Measurements from ENCODE around the gene SP140L. TPM values are rescaled to one million over a fixed set of nuclear protein-coding genes. Genes with fewer than 3 reads are reported as not detected.
"Not testable (repeated sequence)": the region's sequence is repeated elsewhere in the genome, so short reads cannot be mapped to it uniquely, and the experiment has no call there.

Gene SP140L
- total RNA-seq, 2 experiments from 2014 or later, result 85.2 to 88.0 TPM

- peak overlapping the region; percentile 92 for H3K4me3 Mint-ChIP-seq
- POLR2A ChIA-PET, result interaction anchor here (0.6 to 4.7 kb wide), 20 partner anchors 10 to 364 kb away, joined by 3 to 52 read pairs (median 4); partner anchors contain the start of genes SP110, SP140 and SP140L
- peak overlapping the region; percentile 75 for H3K27ac Mint-ChIP-seq
- H3K36me3 Mint-ChIP-seq (ENCODE audit: low read depth), result peaks cover 62% of the 10 kb centered on the region
- H3K27me3 Mint-ChIP-seq, result no peaks in the 10 kb centered on the region
- CTCF ChIA-PET, result interaction anchor here (0.9 to 1.8 kb wide), 6 partner anchors 12 to 215 kb away, joined by 3 to 5 read pairs (median 3); partner anchors contain the start of gene SP110
- H3K9me3 Mint-ChIP-seq, result no peaks in the 10 kb centered on the region
- peaks cover 72% of the 10 kb centered on the region for H3K4me1 Mint-ChIP-seq
- no peak for DNase-seq
Measured at GRCh38 chr2:230417436-230417835, 90.4 kb downstream of the SP140L start.

- ChIA-PET POLR2A (interaction anchor here (0.8 to 4.7 kb wide), 14 partner anchors 9 to 363 kb away, joined by 3 to 52 read pairs (median 6); partner anchors contain the start of genes SP110, SP140 and SP140L), CTCF (interaction anchor here (1.4 to 1.9 kb wide), 4 partner anchors 11 to 199 kb away, joined by 3 to 5 read pairs (median 4); partner anchors contain the start of gene SP110)
- Mint-ChIP-seq H3K27ac (peak overlapping the region; percentile 66), H3K36me3 (ENCODE audit: low read depth) (peaks cover 69% of the 10 kb centered on the region), H3K9me3 (no peaks in the 10 kb centered on the region), H3K4me1 (peaks cover 68% of the 10 kb centered on the region), H3K27me3 (no peaks in the 10 kb centered on the region), H3K4me3 (peak overlapping the region; percentile 92)
- DNase-seq, result no peak
Measured at GRCh38 chr2:230418341-230419016, 91.5 kb downstream of the SP140L start.

GRCh38 chr2:230419181-230419580 is 92.2 kb downstream of the SP140L start:
- Mint-ChIP-seq H3K27me3 (no peaks in the 10 kb centered on the region), H3K27ac (peak overlapping the region; percentile 37), H3K4me1 (peaks cover 68% of the 10 kb centered on the region), H3K4me3 (peak overlapping the region; percentile 92), H3K36me3 (ENCODE audit: low read depth) (peaks cover 73% of the 10 kb centered on the region), H3K9me3 (no peaks in the 10 kb centered on the region)
- ChIA-PET POLR2A (interaction anchor here (1.1 to 4.0 kb wide), 4 partner anchors 8 to 295 kb away, joined by 3 to 19 read pairs (median 5); partner anchors contain the start of gene SP140L), CTCF (interaction anchor here (1.9 kb wide), 1 partner anchor 96 kb away, joined by 4 read pairs; no protein-coding TSS in a partner anchor)
- no peak for DNase-seq

GRCh38 chr2:230422149-230422548 is 95.2 kb downstream of the SP140L start:
- H3K4me1 Mint-ChIP-seq, result peaks cover 80% of the 10 kb centered on the region
- H3K36me3 Mint-ChIP-seq (ENCODE audit: low read depth), result peaks cover 90% of the 10 kb centered on the region
- ChIA-PET CTCF (no interaction called here), POLR2A (interaction anchor here (1.0 to 1.1 kb wide), 2 partner anchors 9 to 26 kb away, joined by 3 read pairs; no protein-coding TSS in a partner anchor)
- H3K4me3 Mint-ChIP-seq, result no peak overlapping the region
- H3K27me3 Mint-ChIP-seq, result no peaks in the 10 kb centered on the region
- H3K27ac Mint-ChIP-seq, result no peak overlapping the region
- DNase-seq, result no peak
- no peaks in the 10 kb centered on the region for H3K9me3 Mint-ChIP-seq

- Mint-ChIP-seq H3K27ac (peak overlapping the region; percentile 0), H3K4me3 (peak overlapping the region; percentile 9), H3K27me3 (no peaks in the 10 kb centered on the region), H3K36me3 (ENCODE audit: low read depth) (peaks cover 90% of the 10 kb centered on the region), H3K9me3 (peaks cover 2% of the 10 kb centered on the region), H3K4me1 (peaks cover 83% of the 10 kb centered on the region)
- CTCF ChIA-PET, result interaction anchor here (0.7 kb wide), 1 partner anchor 13 kb away, joined by 4 read pairs; no protein-coding TSS in a partner anchor
- no peak for DNase-seq
- POLR2A ChIA-PET, result interaction anchor here (1.0 kb wide), 1 partner anchor 24 kb away, joined by 3 read pairs; no protein-coding TSS in a partner anchor
Measured at GRCh38 chr2:230423851-230424458, 97.0 kb downstream of the SP140L start.

GRCh38 chr2:230425377-230425776 is 98.4 kb downstream of the SP140L start:
- H3K27me3 Mint-ChIP-seq, result no peaks in the 10 kb centered on the region
- POLR2A ChIA-PET, result no interaction called here
- no peak overlapping the region for H3K27ac Mint-ChIP-seq
- H3K4me3 Mint-ChIP-seq, result no peak overlapping the region
- peaks cover 80% of the 10 kb centered on the region for H3K4me1 Mint-ChIP-seq
- no peak for DNase-seq
- CTCF ChIA-PET, result no interaction called here
- H3K36me3 Mint-ChIP-seq (ENCODE audit: low read depth), result peaks cover 91% of the 10 kb centered on the region
- H3K9me3 Mint-ChIP-seq, result peaks cover 6% of the 10 kb centered on the region

GRCh38 chr2:230429513-230429912 is 102.5 kb downstream of the SP140L start:
- H3K4me1 Mint-ChIP-seq, result peaks cover 72% of the 10 kb centered on the region
- H3K4me3 Mint-ChIP-seq, result no peak overlapping the region
- H3K36me3 Mint-ChIP-seq (ENCODE audit: low read depth), result peaks cover 89% of the 10 kb centered on the region
- ChIA-PET CTCF (interaction anchor here (1.5 kb wide), 1 partner anchor 12 kb away, joined by 3 read pairs; no protein-coding TSS in a partner anchor), POLR2A (interaction anchor here (0.9 to 1.5 kb wide), 3 partner anchors 12 to 102 kb away, joined by 3 to 4 read pairs (median 3); partner anchors contain the start of gene SP140L)
- no peaks in the 10 kb centered on the region for H3K27me3 Mint-ChIP-seq
- DNase-seq, result no peak
- H3K27ac Mint-ChIP-seq, result no peak overlapping the region
- H3K9me3 Mint-ChIP-seq, result peaks cover 10% of the 10 kb centered on the region

GRCh38 chr2:230430957-230431910 is 104.2 kb downstream of the SP140L start:
- ChIA-PET CTCF (no interaction called here), POLR2A (interaction anchor here (0.7 to 1.5 kb wide), 6 partner anchors 9 to 212 kb away, joined by 3 read pairs; partner anchors contain the start of genes SP100 and SP110)
- H3K9me3 Mint-ChIP-seq, result peaks cover 22% of the 10 kb centered on the region
- no peak for DNase-seq
- H3K4me3 Mint-ChIP-seq, result no peak overlapping the region
- peak overlapping the region; percentile 45 for H3K27ac Mint-ChIP-seq
- H3K4me1 Mint-ChIP-seq, result peaks cover 62% of the 10 kb centered on the region
- no peaks in the 10 kb centered on the region for H3K27me3 Mint-ChIP-seq
- H3K36me3 Mint-ChIP-seq (ENCODE audit: low read depth), result peaks cover 90% of the 10 kb centered on the region

- no peak overlapping the region for H3K4me3 Mint-ChIP-seq
- POLR2A ChIA-PET, result interaction anchor here (0.6 to 0.9 kb wide), 2 partner anchors 12 to 265 kb away, joined by 3 read pairs; no protein-coding TSS in a partner anchor
- H3K27me3 Mint-ChIP-seq, result no peaks in the 10 kb centered on the region
Measured at GRCh38 chr2:230434677-230435324, 107.8 kb downstream of the SP140L start.

GRCh38 chr2:230435431-230435830 is 108.4 kb downstream of the SP140L start:
- H3K36me3 Mint-ChIP-seq (ENCODE audit: low read depth), result peaks cover 86% of the 10 kb centered on the region
- H3K9me3 Mint-ChIP-seq, result peaks cover 22% of the 10 kb centered on the region
- DNase-seq, result no peak
- H3K27me3 Mint-ChIP-seq, result no peaks in the 10 kb centered on the region
- no peak overlapping the region for H3K4me3 Mint-ChIP-seq
- CTCF ChIA-PET, result no interaction called here
- POLR2A ChIA-PET, result interaction anchor here (0.9 kb wide), 1 partner anchor 11 kb away, joined by 3 read pairs; no protein-coding TSS in a partner anchor
- H3K27ac Mint-ChIP-seq, result no peak overlapping the region
- H3K4me1 Mint-ChIP-seq, result peaks cover 57% of the 10 kb centered on the region

More at GRCh38 chr2:230434677-230435324, 107.8 kb downstream of the SP140L start:
- CTCF ChIA-PET, result no interaction called here
- peaks cover 90% of the 10 kb centered on the region for H3K36me3 Mint-ChIP-seq (ENCODE audit: low read depth)
- peaks cover 59% of the 10 kb centered on the region for H3K4me1 Mint-ChIP-seq
- no peak for DNase-seq
- peaks cover 22% of the 10 kb centered on the region for H3K9me3 Mint-ChIP-seq
- no peak overlapping the region for H3K27ac Mint-ChIP-seq

GRCh38 chr2:230439121-230439520 is 112.1 kb downstream of the SP140L start:
- H3K27me3 Mint-ChIP-seq, CTCF ChIA-PET, POLR2A ChIA-PET, DNase-seq: not testable (repeated sequence)
- peak overlapping the region; percentile 58 for H3K4me3 Mint-ChIP-seq
- H3K9me3 Mint-ChIP-seq, result peaks cover 20% of the 10 kb centered on the region
- H3K4me1 Mint-ChIP-seq, result peaks cover 66% of the 10 kb centered on the region
- H3K27ac Mint-ChIP-seq, result peak overlapping the region; percentile 10
- H3K36me3 Mint-ChIP-seq (ENCODE audit: low read depth), result peaks cover 87% of the 10 kb centered on the region

- H3K27ac Mint-ChIP-seq, result peak overlapping the region; percentile 85
- H3K36me3 Mint-ChIP-seq (ENCODE audit: low read depth), result peaks cover 87% of the 10 kb centered on the region
- no peaks in the 10 kb centered on the region for H3K27me3 Mint-ChIP-seq
- ChIA-PET CTCF (no interaction called here), POLR2A (no interaction called here)
- no peak for DNase-seq
- H3K9me3 Mint-ChIP-seq, result peaks cover 18% of the 10 kb centered on the region
- peak overlapping the region; percentile 58 for H3K4me3 Mint-ChIP-seq
- H3K4me1 Mint-ChIP-seq, result peaks cover 67% of the 10 kb centered on the region
Measured at GRCh38 chr2:230439590-230439989, 112.6 kb downstream of the SP140L start.
